Activated T-cell treated with anti-CD3 and anti-CD28 coated beads for 4 hours (primary cell): ENCODE data around the gene WNT7B.

ENCODE experiments used
- DNase-seq: peaks from one replicate; pipeline ENCODE4 v3.0.0-alpha.2; 2020

Gene WNT7B

DNA sequence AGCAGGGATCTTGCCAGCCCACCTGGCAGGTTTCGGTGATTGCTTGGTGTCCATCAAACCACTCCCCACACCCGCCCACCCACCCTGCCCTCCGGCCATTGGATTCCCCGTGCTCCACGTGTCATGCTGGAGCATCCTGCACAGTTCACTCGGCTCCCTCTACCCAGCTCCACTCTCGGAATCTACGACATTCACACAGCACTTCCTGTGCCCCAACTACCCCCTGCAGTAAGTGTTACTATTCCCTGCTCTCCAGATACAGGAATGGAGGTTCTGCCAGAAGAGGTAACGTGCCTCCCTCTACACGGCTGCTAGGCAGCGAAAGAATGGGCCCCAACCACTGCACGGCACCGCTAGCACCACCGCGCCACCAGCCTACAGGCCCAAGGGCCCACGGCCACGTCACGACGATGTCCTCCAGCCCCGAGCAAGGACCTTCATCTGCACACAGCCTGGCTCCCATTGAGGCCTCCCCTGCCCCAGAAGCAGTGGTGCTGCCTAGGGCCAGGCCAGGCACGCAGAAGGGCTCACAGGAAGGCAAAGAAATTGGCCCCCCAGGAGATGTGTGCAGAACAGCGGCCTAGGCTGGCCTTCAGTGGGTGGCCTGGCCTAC is 27.6 kb downstream of the WNT7B start:
- no peak for DNase-seq

DNA sequence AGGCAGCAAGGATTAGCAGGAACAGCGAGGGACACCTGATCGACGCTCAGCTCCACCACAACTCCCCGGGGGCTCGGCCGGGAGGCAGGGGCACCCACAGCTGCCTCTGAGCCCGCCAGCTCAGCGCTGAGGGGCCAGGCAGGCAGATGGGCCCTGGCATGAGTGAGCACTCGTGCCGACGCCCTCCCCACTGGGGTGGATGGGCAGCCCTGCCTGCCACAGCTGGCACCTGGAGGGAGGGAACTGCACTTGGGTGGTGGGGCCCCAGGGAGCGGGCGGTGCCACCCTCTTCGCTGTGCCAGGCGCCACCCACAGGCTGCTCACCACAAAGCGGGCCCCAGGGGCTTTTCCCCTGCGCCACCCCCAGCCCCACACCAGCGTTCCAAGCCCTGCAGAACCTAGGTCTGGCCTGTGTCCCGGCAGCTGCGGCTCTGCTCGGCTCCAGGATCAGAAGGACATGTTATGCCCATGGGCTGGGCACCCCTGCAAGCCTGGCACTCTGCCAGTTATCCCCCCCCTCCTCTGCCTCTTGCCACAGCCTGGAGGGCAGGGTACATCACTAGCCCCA is 28.8 kb downstream of the WNT7B start:
- no peak for DNase-seq

DNA sequence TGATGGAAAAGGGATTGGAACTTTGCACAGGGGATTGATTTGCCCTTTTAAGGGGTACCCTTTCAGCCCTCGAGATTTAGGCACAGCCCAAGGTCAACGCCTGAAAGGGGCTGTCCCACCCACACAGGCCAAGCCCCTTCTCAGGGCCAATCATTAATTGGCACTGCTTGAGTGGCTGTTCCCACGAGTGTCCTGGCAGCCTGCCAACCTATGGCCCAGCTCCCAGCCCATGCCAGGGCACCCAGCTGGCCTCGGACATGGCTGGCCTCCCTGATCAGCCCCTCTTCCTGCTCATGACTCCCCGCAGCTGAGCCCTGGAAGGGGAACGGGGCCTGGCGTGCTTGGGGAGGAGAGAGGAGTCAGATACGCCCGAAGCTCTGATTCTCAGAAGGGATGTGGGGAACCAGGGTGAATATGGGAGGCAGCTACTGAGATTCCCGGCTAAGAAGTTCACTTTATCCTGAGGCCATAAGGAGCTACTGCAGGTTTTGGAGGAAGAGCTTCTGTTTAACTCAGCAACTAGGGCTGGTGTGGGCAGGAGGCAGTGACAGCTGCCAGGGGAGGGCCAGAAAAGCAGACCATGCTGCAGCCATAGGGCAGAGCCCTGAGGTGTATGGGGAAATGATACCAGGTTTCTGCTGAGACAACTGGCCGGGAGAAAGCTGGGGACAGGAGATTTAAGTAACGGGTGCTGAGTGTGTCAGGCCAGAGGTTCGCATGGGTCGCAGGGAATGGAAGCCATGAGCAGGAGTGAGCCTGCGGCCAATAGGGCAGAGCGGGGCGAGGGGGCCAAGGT is 30.0 kb downstream of the WNT7B start:
- DNase-seq, result no peak

DNA sequence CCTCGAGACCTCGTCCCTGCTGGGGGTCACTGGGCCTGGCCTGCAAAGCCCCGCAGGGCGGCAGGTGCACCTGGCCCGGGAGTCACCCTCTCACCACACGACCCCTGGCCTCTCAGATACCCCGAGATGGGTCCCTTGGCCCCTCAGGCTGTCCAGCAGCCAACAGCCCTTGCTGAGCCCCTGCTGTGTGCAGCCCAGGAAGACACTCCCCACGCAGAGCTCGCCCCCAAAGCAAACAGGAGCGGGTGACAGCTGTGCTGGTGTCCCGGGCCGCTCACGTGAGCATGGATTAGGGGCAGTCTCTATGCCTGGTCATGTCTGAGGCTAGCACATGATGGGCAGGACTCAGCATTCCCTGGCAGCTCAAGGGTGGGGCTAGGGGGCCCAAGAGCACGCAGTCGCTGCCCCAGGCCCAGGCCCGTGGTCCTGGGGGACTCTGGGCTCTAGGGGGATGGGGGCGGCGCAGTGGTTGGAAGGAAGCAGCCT is 31.3 kb downstream of the WNT7B start:
- DNase-seq, result no peak

DNA sequence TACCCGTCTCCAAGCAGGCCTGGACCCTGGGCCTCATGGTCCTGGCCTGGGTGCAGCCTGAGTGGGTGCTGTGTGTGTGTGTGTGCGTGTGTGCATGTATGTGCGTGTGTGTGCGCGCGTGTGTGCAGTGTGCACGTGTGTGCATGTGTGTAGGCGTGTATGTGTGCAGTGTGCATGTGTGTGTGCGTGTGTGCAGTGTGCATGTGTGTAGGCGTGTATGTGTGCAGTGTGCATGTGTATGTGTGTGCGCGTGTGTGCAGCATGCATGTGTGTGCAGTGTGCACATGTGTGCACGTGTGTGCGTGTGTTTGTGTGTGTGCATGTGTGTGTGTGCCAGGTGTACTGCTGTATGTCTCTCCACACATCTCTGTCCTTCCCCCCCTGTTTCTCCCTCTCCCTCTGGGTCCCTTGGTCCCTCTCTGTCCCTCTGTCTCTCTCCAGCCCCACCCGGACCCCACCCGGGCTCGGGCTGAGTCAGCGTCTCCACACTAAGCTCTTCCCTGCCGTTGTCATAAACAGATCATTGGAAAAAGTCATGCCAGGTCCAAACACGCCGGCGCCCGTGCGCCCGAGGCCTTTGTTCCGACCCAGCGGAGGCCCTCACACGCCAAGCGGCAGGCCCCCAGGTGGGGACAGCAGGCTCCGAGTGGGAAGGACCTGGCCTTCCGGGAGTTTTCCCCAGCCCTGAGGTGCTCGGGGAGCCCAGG is 34.0 kb downstream of the WNT7B start:
- no peak for DNase-seq

DNA sequence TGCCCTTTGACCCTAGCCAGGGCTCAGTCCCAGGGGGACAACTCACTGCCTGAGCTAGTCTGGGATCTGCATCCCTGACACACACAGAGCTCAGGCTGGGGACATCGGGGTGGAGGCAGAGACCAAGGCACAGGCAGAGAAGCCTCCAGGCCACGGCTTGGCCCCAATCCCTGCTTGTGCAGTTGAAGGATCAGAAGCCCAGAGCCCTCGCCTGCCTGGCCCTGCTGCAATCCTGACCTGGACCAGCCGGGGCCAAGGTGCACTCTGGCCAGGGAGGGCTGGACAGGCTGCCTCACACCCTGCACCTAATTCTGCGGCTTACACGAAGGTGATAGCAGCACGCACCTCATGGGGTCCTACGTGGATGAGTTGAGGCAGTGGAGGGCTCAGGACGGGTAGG is 34.6 kb downstream of the WNT7B start:
- no peak for DNase-seq

DNA sequence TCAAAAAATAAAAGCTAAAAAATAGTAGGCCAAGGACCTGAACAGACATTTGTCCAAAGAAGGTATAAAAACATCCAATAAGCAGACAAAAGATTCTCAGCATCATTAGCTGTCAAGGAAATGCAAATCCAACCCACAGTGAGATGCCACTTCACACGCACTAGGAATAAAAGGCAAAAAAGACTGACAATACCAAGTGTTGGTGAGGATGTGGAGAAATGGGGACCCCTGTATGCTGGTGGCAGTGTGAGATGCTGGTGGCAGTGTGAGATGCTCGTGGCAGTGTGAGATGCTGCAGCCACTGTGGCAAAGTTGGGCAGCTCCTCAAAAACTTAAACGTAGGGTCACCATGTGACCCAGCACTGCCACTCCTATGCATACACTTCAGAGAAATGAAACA is 38.0 kb downstream of the WNT7B start:
- DNase-seq, result no peak

DNA sequence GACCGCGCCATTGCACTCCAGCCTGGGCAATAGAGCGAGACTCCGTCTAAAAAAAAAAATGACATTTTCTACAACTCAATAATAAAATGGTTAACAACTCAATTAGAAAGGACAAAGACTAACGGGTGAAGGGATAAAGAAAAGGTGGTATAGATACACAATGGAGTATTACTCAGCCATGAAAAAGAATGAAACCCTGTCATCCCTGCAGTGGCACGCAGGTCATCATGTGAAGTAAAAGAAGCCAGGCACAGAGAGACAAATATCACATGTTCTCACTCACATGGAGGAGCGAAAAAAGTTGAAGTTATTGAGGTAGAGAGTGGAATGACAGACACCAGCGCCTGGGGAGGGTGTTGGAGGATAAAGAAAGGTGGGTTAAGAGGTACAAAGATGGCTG is 39.0 kb downstream of the WNT7B start:
- no peak for DNase-seq

DNA sequence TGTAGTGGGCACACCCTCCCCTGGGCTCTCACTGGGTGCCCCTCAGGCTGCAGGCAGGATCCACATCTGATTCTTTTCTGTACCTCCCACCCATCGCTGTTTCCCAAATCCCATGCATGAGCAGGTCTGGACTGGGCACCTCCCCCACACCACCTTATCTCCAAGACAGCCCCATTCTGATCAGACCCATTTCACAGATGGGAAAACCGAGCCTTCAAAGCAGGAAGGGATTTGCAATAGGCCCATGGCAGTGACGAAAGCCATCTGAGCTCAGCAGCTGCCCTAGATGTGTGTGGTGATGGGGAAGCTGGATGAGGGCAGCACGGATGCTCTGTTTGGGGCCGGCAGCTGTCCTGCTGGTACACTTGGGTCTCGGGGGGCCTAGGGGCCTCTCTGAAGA is 41.4 kb downstream of the WNT7B start:
- DNase-seq, result no peak

DNA sequence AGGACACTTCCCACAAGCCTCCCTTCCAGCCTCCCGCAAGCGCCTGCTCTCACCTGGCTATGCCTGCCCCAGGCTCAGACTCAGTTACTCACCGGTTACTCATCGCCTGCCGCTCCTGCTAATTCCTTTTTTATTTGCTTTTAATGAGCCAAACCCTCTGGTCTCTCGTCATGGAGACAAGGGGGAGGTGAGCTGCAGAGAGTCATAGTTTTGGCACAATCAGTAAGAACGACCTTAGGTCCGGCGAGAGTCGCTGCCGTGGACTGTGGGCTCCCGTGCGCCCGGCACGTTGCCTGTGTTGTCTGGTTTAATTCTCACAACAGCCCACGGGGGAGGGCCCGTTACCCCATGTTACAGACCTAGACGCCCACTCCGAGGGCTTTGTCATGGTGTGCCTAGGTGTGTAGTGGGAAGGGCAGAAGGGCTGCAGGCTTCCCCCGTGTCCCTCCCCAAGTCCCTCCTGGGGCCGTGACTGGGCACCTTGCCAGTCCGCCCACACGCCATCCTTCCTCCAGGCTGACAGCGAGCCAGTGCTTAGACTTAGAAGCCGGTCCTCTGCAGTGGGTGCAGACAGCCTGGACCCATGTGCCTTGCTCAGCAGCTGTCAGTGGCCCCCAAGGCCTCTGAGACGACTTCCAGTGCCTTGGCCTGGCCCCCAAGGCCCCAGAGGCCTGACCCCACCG is 42.2 kb downstream of the WNT7B start:
- DNase-seq, result no peak

DNA sequence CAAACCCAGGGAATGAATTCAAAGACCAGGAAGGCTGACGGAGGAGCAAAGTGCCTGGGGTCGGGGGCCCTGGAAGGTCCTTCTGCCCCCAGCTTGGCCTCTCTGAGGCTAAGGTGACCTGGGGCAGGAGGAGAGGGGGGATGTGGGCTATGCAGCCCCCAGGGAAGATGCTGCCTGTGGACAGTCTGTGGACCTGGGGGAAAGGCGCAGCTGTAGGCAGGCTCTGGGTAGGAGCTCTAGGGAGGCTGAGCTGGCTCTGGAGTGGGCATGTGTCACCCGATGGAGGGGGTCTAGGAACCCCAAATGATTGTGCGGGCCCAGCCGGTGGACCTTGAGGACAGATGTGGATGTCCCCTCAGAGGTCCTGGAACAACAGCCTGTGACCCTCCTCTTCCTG is 42.8 kb downstream of the WNT7B start:
- DNase-seq, result no peak

DNA sequence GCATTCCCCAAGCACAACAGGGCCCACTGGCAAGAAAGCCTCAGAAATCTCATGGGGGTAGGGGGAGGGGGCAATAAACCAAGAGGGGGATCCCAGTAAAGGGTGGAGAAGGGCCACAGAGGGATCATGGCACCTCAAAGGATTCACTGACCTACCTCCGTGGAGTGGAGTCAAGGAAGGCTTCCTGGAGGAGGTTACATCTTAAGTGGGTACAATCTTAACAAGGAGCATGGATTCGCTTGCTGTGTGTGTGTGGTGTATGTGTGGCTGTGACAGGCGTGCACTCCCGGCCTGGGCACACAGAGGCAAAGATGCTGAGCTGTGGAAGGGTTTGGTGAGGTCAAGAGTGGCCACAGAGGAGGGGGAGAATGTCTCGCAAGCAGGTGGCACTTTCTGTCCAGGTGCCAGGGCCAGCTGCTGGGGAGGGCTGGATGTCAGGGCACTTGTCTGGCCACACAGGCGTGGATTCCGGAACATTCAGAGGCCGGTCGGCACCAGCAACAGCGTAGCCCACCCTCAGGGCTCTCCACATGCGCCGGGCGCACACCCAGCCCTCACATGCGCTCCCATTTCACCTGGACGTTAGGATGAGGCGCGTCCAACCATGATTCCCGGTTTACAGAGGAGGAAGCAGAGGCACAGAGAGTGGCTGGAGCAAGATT is 43.3 kb downstream of the WNT7B start:
- no peak for DNase-seq

DNA sequence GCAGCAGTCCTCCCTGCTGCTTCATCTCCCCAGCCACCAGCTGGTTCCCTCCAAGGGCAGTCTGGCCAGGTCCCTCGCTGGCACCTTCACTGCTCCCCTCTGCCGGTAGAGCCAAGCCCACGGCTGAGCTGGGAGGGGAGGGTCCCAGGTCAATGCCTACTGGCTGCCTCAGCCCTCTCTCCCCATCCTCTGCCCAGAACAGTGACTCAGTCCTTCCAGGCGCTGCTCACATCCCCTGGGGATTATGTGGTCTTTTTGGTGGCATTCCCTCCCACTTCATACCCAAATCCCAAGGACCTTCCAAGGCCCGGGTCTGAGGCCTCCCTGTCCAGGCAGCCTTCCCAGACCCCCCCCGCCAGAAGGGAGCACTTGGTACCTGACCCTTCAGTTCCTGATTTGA is 44.9 kb downstream of the WNT7B start:
- DNase-seq, result no peak

DNA sequence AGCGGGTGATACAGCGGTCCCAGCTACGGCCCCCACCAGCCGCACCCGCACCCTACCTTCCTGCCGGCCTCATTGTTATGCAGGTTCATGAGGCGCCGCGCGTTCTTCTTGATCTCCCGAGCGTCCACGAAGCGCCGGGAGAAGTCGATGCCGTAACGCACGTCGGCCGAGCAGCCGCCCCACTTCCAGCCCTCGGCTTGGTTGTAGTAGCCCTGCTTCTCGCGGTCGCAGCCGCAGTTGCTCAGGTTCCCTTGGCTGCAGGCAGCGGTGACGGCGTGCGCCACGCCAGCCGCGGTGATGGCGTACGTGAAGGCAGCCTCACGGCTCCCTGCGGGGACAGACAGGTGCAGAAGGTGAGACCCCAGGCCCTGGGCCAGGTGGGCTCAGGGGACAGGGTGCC is 45.9 kb downstream of the WNT7B start:
- DNase-seq, result no peak

DNA sequence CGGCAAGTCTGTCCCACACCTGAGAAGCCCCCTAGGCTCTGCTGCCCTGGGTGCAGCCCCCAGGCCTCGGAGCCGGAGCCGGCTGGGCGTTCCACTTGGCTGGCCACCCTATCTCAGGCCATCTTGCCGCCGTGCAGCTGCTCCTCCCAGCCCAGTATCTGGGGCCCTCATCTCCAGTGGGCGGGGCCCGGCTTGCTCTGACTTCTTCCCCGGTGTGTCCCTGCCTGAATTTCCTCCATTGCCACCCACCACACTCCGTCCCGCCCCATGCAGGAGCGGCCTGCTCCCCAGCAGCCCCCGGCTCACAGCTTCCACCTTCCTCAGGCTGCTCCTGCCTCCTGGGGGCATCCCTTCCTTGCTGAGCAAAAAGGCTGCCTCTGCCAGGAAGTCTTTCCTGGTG is 46.6 kb downstream of the WNT7B start:
- DNase-seq, result no peak

DNA sequence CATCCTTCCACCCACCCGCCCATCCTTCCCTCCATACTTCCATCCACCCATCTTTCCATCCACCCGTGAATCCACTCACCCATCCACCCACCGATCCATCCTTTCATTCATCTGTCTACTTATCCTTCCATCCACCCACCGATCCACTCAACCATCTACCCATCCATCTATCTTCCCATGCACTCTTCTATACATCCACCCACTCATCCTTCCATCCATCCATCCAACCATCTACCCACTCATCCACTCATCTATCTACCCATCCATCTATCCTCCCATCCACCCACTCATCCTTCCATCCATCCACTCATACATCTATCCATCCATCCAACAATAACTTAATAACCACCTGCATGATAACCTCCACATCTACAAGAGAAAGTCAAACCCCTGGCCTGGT is 47.3 kb downstream of the WNT7B start:
- no peak for DNase-seq

DNA sequence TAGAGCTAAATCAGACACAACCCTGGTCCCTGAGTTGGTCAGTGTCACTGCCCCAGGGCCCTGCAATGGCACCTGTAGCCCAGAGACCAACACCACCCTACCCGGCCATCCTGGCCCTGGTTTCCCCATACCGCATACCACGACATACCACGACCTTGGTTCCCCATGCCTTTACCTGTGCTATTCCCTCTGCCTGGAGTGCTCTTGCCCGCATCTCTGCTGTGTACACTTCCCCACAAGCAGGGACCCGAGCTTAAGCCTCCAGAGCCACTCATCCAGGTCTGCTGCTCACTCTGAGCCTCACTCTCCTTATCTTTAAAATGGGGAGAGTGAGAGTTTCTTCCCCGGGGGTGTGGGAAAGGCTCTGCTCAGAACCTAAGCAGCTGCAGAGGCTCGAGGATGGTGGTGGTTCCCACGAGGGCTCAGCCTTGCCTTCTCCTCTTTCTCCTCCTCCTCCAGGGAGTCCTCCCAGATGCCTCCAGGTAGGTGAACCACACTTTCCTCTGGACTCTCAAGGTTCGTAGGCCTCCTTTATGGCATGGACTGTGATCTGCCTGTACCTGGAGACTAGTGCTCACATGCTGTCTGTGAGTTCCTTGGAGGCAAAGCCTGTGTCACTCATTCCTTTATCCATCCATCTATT is 48.1 kb downstream of the WNT7B start:
- no peak for DNase-seq

DNA sequence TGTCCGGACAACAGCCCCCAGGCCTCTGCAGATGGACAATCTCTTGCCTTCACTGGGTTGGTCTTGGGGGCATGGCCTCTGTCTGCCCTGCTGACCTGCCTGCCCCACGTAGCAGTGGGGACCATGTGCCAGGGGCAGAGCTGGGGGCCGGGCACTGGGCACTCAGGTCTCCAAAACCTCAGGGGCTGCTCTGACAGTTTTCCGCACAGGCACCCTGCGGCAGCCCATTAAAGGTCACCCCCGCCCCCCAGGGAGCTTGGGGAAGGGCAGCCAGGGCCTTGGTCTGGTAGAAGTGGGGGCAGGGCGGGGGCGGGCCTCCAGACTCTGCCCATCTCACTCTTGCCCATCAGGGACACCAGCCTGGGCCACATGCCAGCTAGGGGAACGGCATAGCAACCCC is 49.9 kb downstream of the WNT7B start:
- no peak for DNase-seq

DNA sequence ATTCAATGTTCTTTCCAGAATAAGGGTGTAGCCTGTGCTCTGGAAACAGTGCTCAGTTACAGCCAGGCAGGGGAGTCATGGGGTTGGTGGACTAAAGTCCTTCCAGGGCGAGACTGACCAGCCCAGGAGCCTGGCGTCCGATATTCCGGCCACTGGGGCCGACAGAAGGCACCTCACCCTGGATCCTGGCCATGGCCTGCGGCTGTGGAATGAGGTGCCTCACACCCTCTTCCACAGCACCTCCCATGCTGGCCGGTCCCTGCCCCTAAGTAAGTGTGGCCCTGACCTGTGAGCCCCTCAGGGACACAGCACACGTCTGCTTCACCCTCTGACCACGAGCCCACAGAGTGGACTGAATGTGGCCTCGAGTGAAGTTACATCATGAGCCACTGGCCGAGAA is 50.5 kb downstream of the WNT7B start:
- DNase-seq, result no peak

DNA sequence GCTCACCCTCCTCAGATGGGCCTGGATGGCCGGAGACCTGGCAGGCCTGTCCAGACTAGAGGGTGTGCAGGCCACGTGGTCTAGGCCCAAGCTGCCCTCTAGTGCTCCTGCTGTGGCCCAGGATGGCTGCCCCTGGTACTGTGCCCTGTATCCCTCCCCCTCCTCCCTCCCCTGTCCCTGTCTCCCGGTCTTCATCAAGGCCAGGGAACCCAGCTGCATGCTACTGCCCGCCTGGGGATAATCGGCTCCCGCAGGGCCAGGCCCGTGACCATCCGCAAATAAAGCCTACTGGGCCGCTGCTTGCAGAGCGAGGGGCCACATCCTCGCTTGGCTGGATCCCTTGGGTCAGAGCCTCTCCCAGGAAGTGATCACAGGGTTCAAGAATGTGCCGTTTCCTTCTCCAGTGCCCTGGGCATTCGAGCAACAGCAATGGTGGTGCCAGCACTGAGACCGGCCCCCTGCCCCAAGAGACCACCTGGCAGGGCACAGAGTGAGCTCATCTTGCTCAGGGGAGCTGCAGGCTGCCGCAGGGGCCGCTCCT is 51.1 kb downstream of the WNT7B start:
- DNase-seq, result no peak

DNA sequence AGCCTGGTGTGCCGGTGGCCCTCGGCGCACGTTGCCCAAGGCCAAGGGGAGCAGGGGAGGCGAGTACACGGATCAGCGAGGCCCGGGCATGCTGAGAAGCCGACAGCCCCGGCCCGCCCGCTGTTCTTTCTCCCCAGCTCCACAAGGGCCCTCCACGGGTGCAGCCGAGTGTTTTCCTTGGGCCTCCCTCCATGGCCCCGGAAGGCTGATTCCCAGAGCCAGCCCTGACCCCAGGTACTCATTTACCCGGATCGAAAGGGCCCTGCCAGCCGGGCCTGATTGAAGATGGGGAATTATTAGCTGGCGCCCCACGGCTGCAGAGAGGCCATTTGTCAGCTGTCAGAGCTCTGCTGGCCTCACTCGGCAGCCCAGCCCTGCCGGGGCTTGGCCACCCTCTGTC is 53.1 kb downstream of the WNT7B start:
- DNase-seq, result no peak

DNA sequence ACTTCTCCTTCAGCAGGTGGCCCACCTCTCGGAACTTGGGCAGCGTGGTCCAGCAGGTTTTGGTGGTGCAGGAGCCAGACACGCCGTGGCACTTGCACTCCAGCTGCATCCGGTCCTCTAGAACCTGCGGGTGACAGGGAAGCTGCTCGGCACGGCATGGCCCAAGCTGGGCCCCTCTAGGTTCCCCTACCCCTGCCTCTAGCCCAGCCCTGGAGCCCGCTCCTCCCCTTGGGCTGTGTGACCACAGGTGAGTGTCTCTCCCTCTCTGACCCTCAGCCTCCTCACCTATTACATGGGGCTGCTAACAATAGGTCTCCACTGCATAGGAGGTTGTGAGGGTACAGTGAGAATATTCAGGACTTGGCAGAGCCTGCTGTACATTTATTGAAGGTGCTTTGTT is 53.8 kb downstream of the WNT7B start:
- no peak for DNase-seq
